CD4-positive, alpha-beta memory T cell (primary cell): ENCODE measurements around the gene RRAS2. TPM values are rescaled to one million over a fixed set of nuclear protein-coding genes. Genes with fewer than 3 reads are reported as not detected.
"Not testable (repeated sequence)": the region's sequence is repeated elsewhere in the genome, so short reads cannot be mapped to it uniquely, and the experiment has no call there.

Source experiments
- CTCF ChIA-PET: fragments of 350-600 bp; sonication (Branson Sonifier 250); formaldehyde crosslinking; loops from one replicate; lab custom pipeline; 2021; ENCODE audit warnings: inconsistent platforms; ENCODE audit not compliant: partially characterized antibody; lab: Charles Lee
- POLR2A ChIA-PET: fragments of 350-600 bp; sonication (Branson Sonifier 250); formaldehyde crosslinking; loops from one replicate; lab custom pipeline; 2021; ENCODE audit not compliant: partially characterized antibody; lab: Charles Lee
- DNase-seq, 5 donors: peaks; one replicate each; pipeline versions ENCODE4 v3.0.0 to v3.0.0-alpha.2; 2020 to 2022; ENCODE audit warnings: mixed read lengths in 1 of 5
- H3K27ac ChIP-seq: one replicate; pipeline ENCODE4 v1.7.0; 2013; ENCODE audit warnings: low read depth, low read length
- H3K27me3 ChIP-seq: 2 replicates; pipeline ENCODE4 v1.7.0; 2013; ENCODE audit warnings: mild to moderate bottlenecking, low read length, moderate library complexity; ENCODE audit not compliant: insufficient read depth
- H3K36me3 ChIP-seq: 2 replicates; pipeline ENCODE4 v1.7.0; 2013; ENCODE audit warnings: mild to moderate bottlenecking, low read length, moderate library complexity; ENCODE audit not compliant: insufficient read depth
- H3K4me1 ChIP-seq: 2 replicates; pipeline ENCODE4 v1.7.0; 2013; ENCODE audit warnings: mild to moderate bottlenecking, low read length, moderate library complexity; ENCODE audit not compliant: insufficient read depth
- H3K4me3 ChIP-seq, 2 donors: one replicate each; pipeline ENCODE4 v1.7.0; 2013; ENCODE audit warnings: low read length in 2 of 2, mild to moderate bottlenecking in 1 of 2
- H3K9me3 ChIP-seq, 2 donors: one replicate each; pipeline ENCODE4 v1.7.0; 2013; ENCODE audit warnings: low read length in 2 of 2, control low read depth in 1 of 2; ENCODE audit not compliant: control insufficient read depth in 1 of 2
- H3K27ac Mint-ChIP-seq, 7 donors: one replicate each; pipeline ENCODE4 v1.8.0; 2020 to 2021; ENCODE audit warnings: mixed read lengths in 7 of 7, mild to moderate bottlenecking in 6 of 7, inconsistent platforms in 3 of 7, moderate library complexity in 3 of 7
- H3K27me3 Mint-ChIP-seq, 2 donors: one replicate each; pipeline ENCODE4 v1.8.0; 2020 to 2021; ENCODE audit warnings: mixed read lengths in 2 of 2
- H3K36me3 Mint-ChIP-seq, 2 donors: one replicate each; pipeline ENCODE4 v1.8.0; 2020 to 2021; ENCODE audit warnings: mixed read lengths in 2 of 2, inconsistent platforms in 1 of 2, mild to moderate bottlenecking in 1 of 2
- H3K4me1 Mint-ChIP-seq, 4 donors: one replicate each; pipeline ENCODE4 v1.8.0; 2020 to 2021; ENCODE audit warnings: mixed read lengths in 4 of 4, mild to moderate bottlenecking in 1 of 4
- H3K4me3 Mint-ChIP-seq, 8 donors: one replicate each; pipeline ENCODE4 v1.8.0; 2020 to 2021; ENCODE audit warnings: mixed read lengths in 8 of 8, mild to moderate bottlenecking in 7 of 8, moderate library complexity in 6 of 8, inconsistent platforms in 3 of 8
- H3K9me3 Mint-ChIP-seq, 8 donors: one replicate each; pipeline ENCODE4 v1.8.0; 2020 to 2021; ENCODE audit warnings: mixed read lengths in 8 of 8, mild to moderate bottlenecking in 5 of 8, inconsistent platforms in 3 of 8, moderate library complexity in 1 of 8
- intact Hi-C: fragments of 100-400 bp; cut with micrococcal nuclease; formaldehyde crosslinking; loops from one replicate; pipeline ENCODE4 v1.15.1; 2023
- polyA plus RNA-seq, 2 donors: library from polyadenylated mRNA; unstranded; fragments of 300-500 nt; fragmentation: Illumina TruSeq; gene quantifications; one replicate each; pipeline ENCODE4 v1.2.3, GENCODE V29; 2021
- total RNA-seq, 2 experiments: library from RNA; stranded (reverse); gene quantifications; one replicate each; pipeline ENCODE4 v1.2.3, GENCODE V29; 2021

RRAS2 gene
- total and polyA plus RNA-seq, 4 experiments from 2014 or later: 11.4 to 12.5 (median 11.6) TPM

GRCh38 chr11:14305649-14306048, 53.3 kb downstream of the RRAS2 start:
- intact Hi-C loops: loop anchor here (5.0 kb wide), 2 partner anchors 52 to 528 kb away; partner anchors contain the start of gene RRAS2
- DNase-seq: no peak
- Histone ChIP-seq H3K9me3 (no peaks in the 10 kb centered on the region), H3K36me3 (no peaks in the 10 kb centered on the region), H3K27ac (no peak overlapping the region), H3K4me1 (peaks cover 18% of the 10 kb centered on the region), H3K4me3 (no peak overlapping the region), H3K27me3 (no peaks in the 10 kb centered on the region)
- Mint-ChIP-seq H3K36me3 (no peaks in the 10 kb centered on the region), H3K4me1 (peaks cover 0 to 5% (median under 1%) of the 10 kb centered on the region in 4 donors), H3K27ac (no peak overlapping the region), H3K27me3 (no peaks in the 10 kb centered on the region), H3K9me3 (no peaks in the 10 kb centered on the region), H3K4me3 (no peak overlapping the region)
- ChIA-PET CTCF (interaction anchor here (0.8 to 8.9 kb wide), 7 partner anchors 10 to 602 kb away, joined by 3 to 172 read pairs (median 6); no protein-coding TSS in a partner anchor), POLR2A (no interaction called here)

- Mint-ChIP-seq H3K36me3 (no peaks in the 10 kb centered on the region), H3K27me3 (no peaks in the 10 kb centered on the region), H3K27ac (no peak overlapping the region), H3K4me3 (no peak overlapping the region), H3K4me1 (peaks cover 0 to 5% (median under 1%) of the 10 kb centered on the region in 4 donors), H3K9me3 (no peaks in the 10 kb centered on the region)
- Histone ChIP-seq H3K4me3 (no peak overlapping the region), H3K9me3 (no peaks in the 10 kb centered on the region), H3K4me1 (peaks cover 21% of the 10 kb centered on the region), H3K27ac (no peak overlapping the region), H3K36me3 (no peaks in the 10 kb centered on the region), H3K27me3 (no peaks in the 10 kb centered on the region)
- CTCF ChIA-PET: interaction anchor here (0.8 to 8.9 kb wide), 9 partner anchors 10 to 603 kb away, joined by 3 to 172 read pairs (median 4); no protein-coding TSS in a partner anchor
- no peak for DNase-seq
- intact Hi-C loops: no loop called here
- POLR2A ChIA-PET: no interaction called here
Measured at GRCh38 chr11:14304601-14305000, 54.4 kb downstream of the RRAS2 start.

GRCh38 chr11:14300661-14301304, 58.2 kb downstream of the RRAS2 start:
- Mint-ChIP-seq H3K27ac (no peak overlapping the region), H3K27me3 (no peaks in the 10 kb centered on the region), H3K9me3 (no peaks in the 10 kb centered on the region), H3K4me1 (peaks cover 0 to 10% (median 4%) of the 10 kb centered on the region in 4 donors), H3K4me3 (no peak overlapping the region), H3K36me3 (peaks cover 0 to 1% of the 10 kb centered on the region in 2 donors)
- H3K36me3 ChIP-seq: no peaks in the 10 kb centered on the region
- peaks cover 7% of the 10 kb centered on the region for H3K4me1 ChIP-seq
- CTCF ChIA-PET: interaction anchor here (0.7 to 8.9 kb wide), 21 partner anchors 12 to 774 kb away, joined by 3 to 172 read pairs (median 4); no protein-coding TSS in a partner anchor
- POLR2A ChIA-PET: interaction anchor here (0.8 to 1.2 kb wide), 4 partner anchors 57 to 155 kb away, joined by 3 to 9 read pairs (median 3); no protein-coding TSS in a partner anchor
- no peaks in the 10 kb centered on the region for H3K27me3 ChIP-seq
- intact Hi-C loops: loop anchor here (1.0 kb wide), 2 partner anchors 155 to 607 kb away; no protein-coding TSS in a partner anchor
- no peak overlapping the region for H3K27ac ChIP-seq
- DNase-seq: peak in 4 of 5 donors; percentile 36 to 47 (median 44)
- no peaks in the 10 kb centered on the region for H3K9me3 ChIP-seq
- no peak overlapping the region for H3K4me3 ChIP-seq

GRCh38 chr11:14299921-14300320, 59.1 kb downstream of the RRAS2 start:
- Histone ChIP-seq H3K27me3 (no peaks in the 10 kb centered on the region), H3K36me3 (no peaks in the 10 kb centered on the region), H3K4me1 (peaks cover 7% of the 10 kb centered on the region), H3K9me3 (no peaks in the 10 kb centered on the region), H3K4me3 (no peak overlapping the region), H3K27ac (no peak overlapping the region)
- Mint-ChIP-seq H3K9me3 (no peaks in the 10 kb centered on the region), H3K27me3 (no peaks in the 10 kb centered on the region), H3K36me3 (peaks cover 0 to 1% of the 10 kb centered on the region in 2 donors), H3K27ac (no peak overlapping the region), H3K4me1 (peaks cover 0 to 12% (median 4%) of the 10 kb centered on the region in 4 donors), H3K4me3 (no peak overlapping the region)
- no peak for DNase-seq
- ChIA-PET CTCF (interaction anchor here (1.0 to 8.9 kb wide), 12 partner anchors 12 to 608 kb away, joined by 3 to 172 read pairs (median 6); no protein-coding TSS in a partner anchor), POLR2A (interaction anchor here (0.9 to 1.2 kb wide), 2 partner anchors 154 to 155 kb away, joined by 3 to 9 read pairs; no protein-coding TSS in a partner anchor)
- intact Hi-C loops: loop anchor here (1.0 kb wide), 2 partner anchors 155 to 607 kb away; no protein-coding TSS in a partner anchor

GRCh38 chr11:14290422-14290821, 68.6 kb downstream of the RRAS2 start:
- Mint-ChIP-seq H3K4me1 (peaks cover 10 to 17% (median 14%) of the 10 kb centered on the region in 4 donors), H3K9me3 (no peaks in the 10 kb centered on the region), H3K27ac (no peak overlapping the region), H3K4me3 (no peak overlapping the region), H3K27me3 (no peaks in the 10 kb centered on the region), H3K36me3 (peaks cover 29 to 31% of the 10 kb centered on the region in 2 donors)
- no peak for DNase-seq
- ChIA-PET CTCF (no interaction called here), POLR2A (no interaction called here)
- Histone ChIP-seq H3K36me3 (no peaks in the 10 kb centered on the region), H3K27me3 (no peaks in the 10 kb centered on the region), H3K4me1 (peaks cover 9% of the 10 kb centered on the region), H3K27ac (no peak overlapping the region), H3K9me3 (no peaks in the 10 kb centered on the region), H3K4me3 (no peak overlapping the region)
- intact Hi-C loops: no loop called here

- H3K36me3 Mint-ChIP-seq: peaks cover 19 to 24% of the 10 kb centered on the region in 2 donors
Measured at GRCh38 chr11:14288189-14288935, 70.6 kb downstream of the RRAS2 start.

GRCh38 chr11:14278869-14279268, 80.1 kb downstream of the RRAS2 start:
- POLR2A ChIA-PET: not testable (repeated sequence)

More at GRCh38 chr11:14288189-14288935, 70.6 kb downstream of the RRAS2 start:
- POLR2A ChIA-PET: no interaction called here
- Histone ChIP-seq H3K27ac (no peak overlapping the region), H3K4me1 (peaks cover 9% of the 10 kb centered on the region), H3K36me3 (no peaks in the 10 kb centered on the region), H3K27me3 (no peaks in the 10 kb centered on the region), H3K9me3 (no peaks in the 10 kb centered on the region), H3K4me3 (no peak overlapping the region)
- Mint-ChIP-seq H3K27me3 (no peaks in the 10 kb centered on the region), H3K9me3 (no peaks in the 10 kb centered on the region), H3K4me3 (peak overlapping the region; percentile 47 to 80 (median 64)), H3K27ac (peak overlapping the region; percentile 9 to 92 (median 87)), H3K4me1 (peaks cover 10 to 17% (median 14%) of the 10 kb centered on the region in 4 donors)
- DNase-seq: peak in 2 of 5 donors; percentile 10 to 19
- CTCF ChIA-PET: interaction anchor here (0.7 to 1.4 kb wide), 2 partner anchors 12 to 167 kb away, joined by 4 to 6 read pairs; no protein-coding TSS in a partner anchor
- intact Hi-C loops: no loop called here

More at GRCh38 chr11:14278869-14279268, 80.1 kb downstream of the RRAS2 start:
- H3K9me3 Mint-ChIP-seq, intact Hi-C loops, H3K36me3 ChIP-seq, CTCF ChIA-PET, H3K4me3 ChIP-seq, H3K27me3 ChIP-seq, H3K27ac ChIP-seq, H3K27ac Mint-ChIP-seq, H3K4me3 Mint-ChIP-seq, H3K4me1 ChIP-seq, H3K4me1 Mint-ChIP-seq, H3K9me3 ChIP-seq, H3K27me3 Mint-ChIP-seq, DNase-seq: not testable (repeated sequence)
- peaks cover 11 to 15% of the 10 kb centered on the region in 2 donors for H3K36me3 Mint-ChIP-seq
